ENCODE data around the gene AFF3.
"Not testable (repeated sequence)": the region's sequence is repeated elsewhere in the genome, so short reads cannot be mapped to it uniquely, and the experiment has no call there.

The AFF3 gene

DNA sequence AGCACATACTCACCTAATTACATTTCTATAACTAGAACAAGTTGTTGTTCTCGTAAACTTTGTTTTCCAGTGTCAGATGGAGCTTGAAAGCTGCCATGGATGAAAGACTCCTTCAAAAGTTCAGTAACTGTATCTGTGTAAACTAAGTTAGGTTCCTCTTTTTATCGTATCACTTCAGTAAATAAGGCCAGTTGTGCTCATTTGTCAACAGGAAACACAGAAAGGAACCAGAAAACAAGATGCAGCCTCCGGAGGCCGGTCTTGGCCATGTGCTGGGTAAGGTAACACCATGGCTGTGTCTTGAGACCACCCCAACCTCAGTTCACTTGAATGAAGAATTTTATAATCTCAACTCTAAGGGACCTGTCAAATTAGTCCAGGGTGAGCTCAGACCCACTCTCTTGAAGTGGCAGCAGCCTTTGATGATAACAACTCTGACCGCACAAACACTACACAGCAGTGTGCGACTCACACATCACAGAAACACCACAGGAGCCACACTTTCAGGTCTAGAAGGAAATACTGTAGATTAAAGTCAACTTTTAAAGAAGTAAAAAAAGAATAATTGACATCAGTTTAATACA lies 213.8 kb downstream of the AFF3 start:
- no peak overlapping the region for H3K9ac ChIP-seq (ENCODE audit: low read length)
- no peak overlapping the region for H3K4me2 ChIP-seq (ENCODE audit: low read depth, low read length)
- H3K27ac ChIP-seq (ENCODE audit: low read length) = no peak overlapping the region

DNA sequence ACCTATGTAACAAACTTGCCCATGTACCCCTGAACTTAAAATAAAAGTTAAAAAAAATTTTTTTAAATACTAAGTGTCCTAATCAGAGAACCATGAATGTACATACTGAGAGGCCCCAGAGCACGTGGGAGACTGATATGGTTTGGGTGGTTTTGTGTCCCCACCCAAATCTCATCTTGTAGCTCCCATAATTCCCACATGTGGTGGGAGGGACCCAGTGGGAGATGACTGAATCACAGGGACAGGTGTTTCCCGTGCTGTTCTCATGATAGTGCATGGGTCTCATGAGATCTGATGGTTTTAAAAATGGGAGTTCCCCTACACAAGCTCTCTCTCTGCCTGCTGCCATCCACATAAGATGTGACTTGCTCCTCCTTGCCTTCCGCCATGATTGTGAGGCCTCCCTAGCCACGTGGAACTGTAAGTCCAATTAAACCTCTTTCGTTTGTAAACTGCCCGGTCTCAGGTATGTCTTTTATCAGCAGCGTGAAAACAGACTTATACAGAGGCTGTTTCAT lies 214.6 kb downstream of the AFF3 start:
- H3F3A ChIP-seq (ENCODE audit: insufficient read depth, low read length); H3K4me2 ChIP-seq (ENCODE audit: low read depth, low read length); H3K27me3 ChIP-seq (replicated peaks; ENCODE audit: insufficient read depth, low read length); H3K9me3 ChIP-seq (replicated peaks; ENCODE audit: insufficient read depth, low read length); H3K4me1 ChIP-seq (ENCODE audit: low read length); H4K20me1 ChIP-seq (ENCODE audit: insufficient read depth, low read length); H3K27ac ChIP-seq (ENCODE audit: low read length); H3K9ac ChIP-seq (ENCODE audit: low read length); H3K9me2 ChIP-seq (replicated peaks; ENCODE audit: insufficient read depth, low read length); H2AFZ ChIP-seq (ENCODE audit: low read length); H3K4me3 ChIP-seq (ENCODE audit: low read length); H3K36me3 ChIP-seq (replicated peaks; ENCODE audit: insufficient read depth, low read length); DNase-seq; H3K79me2 ChIP-seq (ENCODE audit: low read length): not testable (repeated sequence)

More for the DNA sequence above, 213.8 kb downstream of the AFF3 start:
- H3K27me3 ChIP-seq (replicated peaks; ENCODE audit: insufficient read depth, low read length) = no peaks in the 10 kb centered on the region
- no peak overlapping the region for H3K4me3 ChIP-seq (ENCODE audit: low read length)
- no peaks in the 10 kb centered on the region for H3K4me1 ChIP-seq (ENCODE audit: low read length)
- no peaks in the 10 kb centered on the region for H3K9me3 ChIP-seq (replicated peaks; ENCODE audit: insufficient read depth, low read length)
- no peak overlapping the region for H2AFZ ChIP-seq (ENCODE audit: low read length)
- no peak for DNase-seq
- no peaks in the 10 kb centered on the region for H3K9me2 ChIP-seq (replicated peaks; ENCODE audit: insufficient read depth, low read length)
- no peaks in the 10 kb centered on the region for H4K20me1 ChIP-seq (ENCODE audit: insufficient read depth, low read length)
- no peaks in the 10 kb centered on the region for H3F3A ChIP-seq (ENCODE audit: insufficient read depth, low read length)
- TF ChIP-seq EZH2 (optimal IDR thresholded peaks at IDR 0.05; ENCODE audit: low read depth, low read length) = no peak
- no peak for TF ChIP-seq EZH2phosphoT487 (IDR thresholded peaks at IDR 0.05; ENCODE audit: low read length)
- TF ChIP-seq, protein P1, sequence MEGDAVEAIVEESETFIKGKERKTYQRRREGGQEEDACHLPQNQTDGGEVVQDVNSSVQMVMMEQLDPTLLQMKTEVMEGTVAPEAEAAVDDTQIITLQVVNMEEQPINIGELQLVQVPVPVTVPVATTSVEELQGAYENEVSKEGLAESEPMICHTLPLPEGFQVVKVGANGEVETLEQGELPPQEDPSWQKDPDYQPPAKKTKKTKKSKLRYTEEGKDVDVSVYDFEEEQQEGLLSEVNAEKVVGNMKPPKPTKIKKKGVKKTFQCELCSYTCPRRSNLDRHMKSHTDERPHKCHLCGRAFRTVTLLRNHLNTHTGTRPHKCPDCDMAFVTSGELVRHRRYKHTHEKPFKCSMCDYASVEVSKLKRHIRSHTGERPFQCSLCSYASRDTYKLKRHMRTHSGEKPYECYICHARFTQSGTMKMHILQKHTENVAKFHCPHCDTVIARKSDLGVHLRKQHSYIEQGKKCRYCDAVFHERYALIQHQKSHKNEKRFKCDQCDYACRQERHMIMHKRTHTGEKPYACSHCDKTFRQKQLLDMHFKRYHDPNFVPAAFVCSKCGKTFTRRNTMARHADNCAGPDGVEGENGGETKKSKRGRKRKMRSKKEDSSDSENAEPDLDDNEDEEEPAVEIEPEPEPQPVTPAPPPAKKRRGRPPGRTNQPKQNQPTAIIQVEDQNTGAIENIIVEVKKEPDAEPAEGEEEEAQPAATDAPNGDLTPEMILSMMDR (IDR thresholded peaks at IDR 0.05; ENCODE audit: low read length) = no peak
- H3K36me3 ChIP-seq (replicated peaks; ENCODE audit: insufficient read depth, low read length) = no peaks in the 10 kb centered on the region
- H3K79me2 ChIP-seq (ENCODE audit: low read length) = no peaks in the 10 kb centered on the region

DNA sequence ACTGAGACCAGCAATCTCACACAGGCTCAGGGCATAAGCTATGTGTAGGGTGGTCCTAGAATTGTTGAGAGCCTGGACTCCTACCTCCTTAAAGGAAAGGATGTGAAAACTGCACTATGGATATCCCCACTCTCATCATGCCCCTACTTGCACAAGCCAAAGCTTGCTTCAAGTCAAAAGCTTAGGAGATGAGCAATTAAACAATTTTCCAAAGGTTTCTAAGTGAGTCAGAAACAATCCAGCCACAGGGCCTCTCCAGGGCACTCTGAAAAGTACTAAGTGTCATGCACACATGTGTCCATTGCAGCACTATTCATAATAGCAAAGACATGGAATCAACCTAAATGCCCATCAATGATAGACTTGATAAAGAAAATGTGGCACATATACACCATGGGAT lies 215.4 kb downstream of the AFF3 start:
- no peaks in the 10 kb centered on the region for H3K9me3 ChIP-seq (replicated peaks; ENCODE audit: insufficient read depth, low read length)
- no peaks in the 10 kb centered on the region for H3K4me1 ChIP-seq (ENCODE audit: low read length)
- H3K27me3 ChIP-seq (replicated peaks; ENCODE audit: insufficient read depth, low read length) = no peaks in the 10 kb centered on the region
- no peak overlapping the region for H3K27ac ChIP-seq (ENCODE audit: low read length)
- H3K36me3 ChIP-seq (replicated peaks; ENCODE audit: insufficient read depth, low read length) = no peaks in the 10 kb centered on the region
- no peaks in the 10 kb centered on the region for H4K20me1 ChIP-seq (ENCODE audit: insufficient read depth, low read length)
- no peak overlapping the region for H3K4me2 ChIP-seq (ENCODE audit: low read depth, low read length)
- TF ChIP-seq, protein P1 (IDR thresholded peaks at IDR 0.05; ENCODE audit: low read length) = no peak
- TF ChIP-seq EZH2 (optimal IDR thresholded peaks at IDR 0.05; ENCODE audit: low read depth, low read length) (no peak), EZH2phosphoT487 (IDR thresholded peaks at IDR 0.05; ENCODE audit: low read length) (no peak)
- no peaks in the 10 kb centered on the region for H3F3A ChIP-seq (ENCODE audit: insufficient read depth, low read length)
- H3K4me3 ChIP-seq (ENCODE audit: low read length) = no peak overlapping the region
- H3K79me2 ChIP-seq (ENCODE audit: low read length) = no peaks in the 10 kb centered on the region
- DNase-seq = no peak
- no peak overlapping the region for H3K9ac ChIP-seq (ENCODE audit: low read length)
- H2AFZ ChIP-seq (ENCODE audit: low read length) = no peak overlapping the region
- no peaks in the 10 kb centered on the region for H3K9me2 ChIP-seq (replicated peaks; ENCODE audit: insufficient read depth, low read length)

DNA sequence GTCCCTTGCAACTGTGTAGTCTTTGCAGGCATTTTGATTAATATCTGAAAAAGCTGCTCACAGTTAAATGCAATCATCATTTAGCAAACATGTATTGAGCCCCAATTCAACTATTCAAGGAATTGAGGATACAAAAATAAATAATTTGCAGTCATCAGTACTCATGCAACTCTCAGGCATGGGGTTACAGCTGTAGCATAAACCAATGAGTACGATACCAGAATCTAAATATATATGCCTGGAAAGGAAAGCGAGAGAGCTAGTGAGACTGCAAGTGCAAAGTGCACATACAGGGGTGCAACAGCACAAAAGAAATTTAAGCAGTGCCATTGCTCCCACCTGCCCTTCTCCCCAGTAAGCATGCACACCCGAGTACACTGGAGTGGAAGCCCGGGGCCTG lies 216.4 kb downstream of the AFF3 start:
- no peak overlapping the region for H3K9ac ChIP-seq (ENCODE audit: low read length)
- H3K79me2 ChIP-seq (ENCODE audit: low read length) = no peaks in the 10 kb centered on the region
- no peak overlapping the region for H3K4me2 ChIP-seq (ENCODE audit: low read depth, low read length)
- TF ChIP-seq EZH2phosphoT487 (IDR thresholded peaks at IDR 0.05; ENCODE audit: low read length) (no peak), EZH2 (optimal IDR thresholded peaks at IDR 0.05; ENCODE audit: low read depth, low read length) (no peak)
- TF ChIP-seq, protein P1 (IDR thresholded peaks at IDR 0.05; ENCODE audit: low read length) = no peak
- H3K9me3 ChIP-seq (replicated peaks; ENCODE audit: insufficient read depth, low read length) = no peaks in the 10 kb centered on the region
- no peaks in the 10 kb centered on the region for H3K4me1 ChIP-seq (ENCODE audit: low read length)
- H3K4me3 ChIP-seq (ENCODE audit: low read length) = no peak overlapping the region
- DNase-seq = no peak
- H3K27me3 ChIP-seq (replicated peaks; ENCODE audit: insufficient read depth, low read length) = no peaks in the 10 kb centered on the region
- no peak overlapping the region for H2AFZ ChIP-seq (ENCODE audit: low read length)
- H4K20me1 ChIP-seq (ENCODE audit: insufficient read depth, low read length) = no peaks in the 10 kb centered on the region
- no peak overlapping the region for H3K27ac ChIP-seq (ENCODE audit: low read length)
- no peaks in the 10 kb centered on the region for H3K36me3 ChIP-seq (replicated peaks; ENCODE audit: insufficient read depth, low read length)
- H3K9me2 ChIP-seq (replicated peaks; ENCODE audit: insufficient read depth, low read length) = no peaks in the 10 kb centered on the region
- no peaks in the 10 kb centered on the region for H3F3A ChIP-seq (ENCODE audit: insufficient read depth, low read length)
